Measurements from ENCODE around the gene PLXNA2. TPM values are rescaled to one million over a fixed set of nuclear protein-coding genes. Genes with fewer than 3 reads are reported as not detected.

The PLXNA2 gene
- total and polyA plus RNA-seq, 7 donors: 4.4 to 33.6 (median 20.8) TPM

DNA sequence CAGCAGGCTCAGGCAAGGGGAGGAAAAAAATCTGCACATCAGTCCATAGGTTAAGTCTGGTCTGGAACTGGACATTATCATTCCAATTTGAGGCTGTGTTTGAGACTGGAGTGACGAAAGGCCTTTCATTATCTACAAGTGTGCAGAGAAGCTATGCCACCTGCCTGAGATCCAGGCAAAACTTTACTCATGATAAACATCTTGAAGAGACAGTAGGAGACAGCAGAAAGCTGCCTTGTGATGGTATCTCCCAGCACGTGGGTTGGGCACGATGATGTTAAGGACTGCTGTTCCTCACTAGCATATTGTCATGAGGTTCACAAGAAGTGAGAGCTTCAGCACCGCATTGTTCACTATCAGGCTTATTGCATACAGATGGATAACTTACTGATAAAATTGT lies 126.4 kb downstream of the PLXNA2 start:
- Histone ChIP-seq H3K9me3 (no peaks in the 10 kb centered on the region), H3K4me3 (no peak overlapping the region), H3K27ac (no peak overlapping the region), H3K36me3 (ENCODE audit: insufficient read depth in 1 of 2, low read depth in 1 of 2) (no peaks in the 10 kb centered on the region), H3K4me1 (peaks cover 25% of the 10 kb centered on the region), H3K27me3 (ENCODE audit: insufficient read depth in 3 of 3, low read length in 2 of 3) (no peaks in the 10 kb centered on the region)
- 60 to 80% (median 63%) methylated on average over 4 of the region's 4 CpGs for WGBS, 3 donors
- TF ChIP-seq, protein P1, sequence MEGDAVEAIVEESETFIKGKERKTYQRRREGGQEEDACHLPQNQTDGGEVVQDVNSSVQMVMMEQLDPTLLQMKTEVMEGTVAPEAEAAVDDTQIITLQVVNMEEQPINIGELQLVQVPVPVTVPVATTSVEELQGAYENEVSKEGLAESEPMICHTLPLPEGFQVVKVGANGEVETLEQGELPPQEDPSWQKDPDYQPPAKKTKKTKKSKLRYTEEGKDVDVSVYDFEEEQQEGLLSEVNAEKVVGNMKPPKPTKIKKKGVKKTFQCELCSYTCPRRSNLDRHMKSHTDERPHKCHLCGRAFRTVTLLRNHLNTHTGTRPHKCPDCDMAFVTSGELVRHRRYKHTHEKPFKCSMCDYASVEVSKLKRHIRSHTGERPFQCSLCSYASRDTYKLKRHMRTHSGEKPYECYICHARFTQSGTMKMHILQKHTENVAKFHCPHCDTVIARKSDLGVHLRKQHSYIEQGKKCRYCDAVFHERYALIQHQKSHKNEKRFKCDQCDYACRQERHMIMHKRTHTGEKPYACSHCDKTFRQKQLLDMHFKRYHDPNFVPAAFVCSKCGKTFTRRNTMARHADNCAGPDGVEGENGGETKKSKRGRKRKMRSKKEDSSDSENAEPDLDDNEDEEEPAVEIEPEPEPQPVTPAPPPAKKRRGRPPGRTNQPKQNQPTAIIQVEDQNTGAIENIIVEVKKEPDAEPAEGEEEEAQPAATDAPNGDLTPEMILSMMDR (IDR thresholded peaks at IDR 0.05): no peak
- DNase-seq (no peak), ATAC-seq (no peak)
- intact Hi-C loops (cut with DNase I): no loop called here

DNA sequence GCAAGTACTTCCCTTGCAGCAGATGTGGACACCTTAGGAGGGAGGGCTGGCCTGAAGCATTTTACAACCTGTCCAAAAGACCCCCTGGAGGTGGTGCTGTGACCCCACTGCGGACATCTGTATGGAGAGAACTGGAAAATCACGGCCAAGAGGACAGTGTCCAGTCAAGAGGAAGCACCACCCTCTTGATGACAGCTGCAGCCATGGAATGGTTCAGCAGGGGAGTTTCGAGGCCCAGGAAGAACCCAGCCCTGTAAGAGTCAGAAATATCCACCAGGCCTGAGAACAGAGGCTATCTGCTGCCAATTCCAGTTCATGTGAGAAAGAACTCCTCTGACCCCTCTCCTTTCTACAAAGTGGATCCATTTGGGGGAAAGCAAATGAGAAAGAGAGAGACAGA lies 126.8 kb downstream of the PLXNA2 start:
- intact Hi-C loops (cut with DNase I): no loop called here
- H3K4me1 ChIP-seq: peaks cover 25% of the 10 kb centered on the region
- no peaks in the 10 kb centered on the region for H3K27me3 ChIP-seq (ENCODE audit: insufficient read depth in 3 of 3, low read length in 2 of 3)
- DNase-seq (no peak), ATAC-seq (peak; percentile 19 to 59 (median 43))
- H3K9me3 ChIP-seq: no peaks in the 10 kb centered on the region
- WGBS, 3 donors: 23 to 35% (median 33%) methylated on average over 3 of the region's 3 CpGs
- no peaks in the 10 kb centered on the region for H3K36me3 ChIP-seq (ENCODE audit: insufficient read depth in 1 of 2, low read depth in 1 of 2)
- H3K27ac ChIP-seq: no peak overlapping the region
- H3K4me3 ChIP-seq: no peak overlapping the region
- TF ChIP-seq, protein P1 (IDR thresholded peaks at IDR 0.05): no peak

DNA sequence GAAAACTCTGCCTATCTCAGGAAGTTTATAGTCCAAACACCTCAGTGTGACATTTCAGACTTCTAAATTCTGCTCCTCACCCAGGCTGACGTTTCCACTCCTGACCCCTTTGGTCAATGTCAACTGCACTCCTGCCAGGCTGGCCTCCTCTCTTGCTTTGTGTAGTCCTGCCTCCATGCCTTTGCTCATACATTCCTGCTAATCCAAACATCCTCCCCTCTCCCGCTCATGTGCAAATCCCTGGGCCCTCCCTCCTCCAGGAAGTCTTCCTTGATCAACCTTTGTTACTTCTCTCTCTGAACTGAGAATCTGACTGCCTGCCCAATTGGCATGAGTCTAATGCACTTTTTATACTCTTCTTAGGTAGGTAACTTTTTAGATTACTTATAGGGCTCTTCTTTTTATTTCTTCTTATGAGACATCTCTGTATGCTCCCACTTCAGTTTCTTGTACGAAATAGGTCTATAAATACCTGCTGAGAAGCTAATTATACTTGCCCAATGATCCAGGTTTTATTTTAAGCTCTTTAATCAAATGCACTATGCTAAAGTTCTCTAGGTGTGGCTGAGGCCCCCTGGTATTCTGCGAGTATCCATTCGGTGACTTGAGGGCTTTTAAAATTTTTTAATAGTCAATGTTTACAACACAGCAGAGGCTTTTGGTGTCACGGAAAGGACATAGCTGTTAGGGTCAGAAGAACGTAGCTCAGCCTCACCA lies 128.1 kb downstream of the PLXNA2 start:
- TF ChIP-seq, protein P1 (IDR thresholded peaks at IDR 0.05): no peak
- Histone ChIP-seq H3K27ac (peak overlapping the region; percentile 51), H3K4me1 (peaks cover 25% of the 10 kb centered on the region), H3K36me3 (ENCODE audit: insufficient read depth in 1 of 2, low read depth in 1 of 2) (no peaks in the 10 kb centered on the region), H3K9me3 (no peaks in the 10 kb centered on the region), H3K27me3 (ENCODE audit: insufficient read depth in 3 of 3, low read length in 2 of 3) (no peaks in the 10 kb centered on the region), H3K4me3 (no peak overlapping the region)
- intact Hi-C loops (cut with DNase I): no loop called here
- ATAC-seq (peak in 3 of 4 donors; percentile 71 to 80 (median 75)), DNase-seq (no peak)
- WGBS, 3 donors: 29 to 56% (median 34%) methylated on average over 7 of the region's 7 CpGs

DNA sequence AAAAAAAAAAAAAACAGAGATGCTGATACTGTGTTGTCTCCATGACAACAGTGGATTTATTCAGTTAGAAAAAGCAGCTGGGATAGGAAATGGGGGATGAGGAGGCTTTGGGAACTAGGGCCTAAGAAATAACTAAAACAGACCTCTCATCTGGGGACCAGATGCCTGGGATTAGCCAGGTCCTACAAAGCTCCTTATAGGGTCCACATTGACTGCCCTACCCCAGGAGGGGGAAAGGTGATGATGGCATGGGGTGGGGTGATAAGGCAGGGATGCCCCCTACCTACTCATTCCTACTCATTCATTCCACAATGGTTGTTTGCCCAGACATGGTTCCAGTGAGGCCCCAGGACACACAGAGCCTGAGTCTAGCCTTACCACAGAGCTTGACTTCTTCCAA lies 131.2 kb downstream of the PLXNA2 start:
- intact Hi-C loops (cut with DNase I): no loop called here
- DNase-seq (no peak), ATAC-seq (no peak)
- Histone ChIP-seq H3K4me3 (no peak overlapping the region), H3K9me3 (no peaks in the 10 kb centered on the region), H3K27ac (no peak overlapping the region), H3K36me3 (ENCODE audit: insufficient read depth in 1 of 2, low read depth in 1 of 2) (no peaks in the 10 kb centered on the region), H3K27me3 (ENCODE audit: insufficient read depth in 3 of 3, low read length in 2 of 3) (no peaks in the 10 kb centered on the region), H3K4me1 (peaks cover 49% of the 10 kb centered on the region)
- TF ChIP-seq, protein P1 (IDR thresholded peaks at IDR 0.05): no peak

DNA sequence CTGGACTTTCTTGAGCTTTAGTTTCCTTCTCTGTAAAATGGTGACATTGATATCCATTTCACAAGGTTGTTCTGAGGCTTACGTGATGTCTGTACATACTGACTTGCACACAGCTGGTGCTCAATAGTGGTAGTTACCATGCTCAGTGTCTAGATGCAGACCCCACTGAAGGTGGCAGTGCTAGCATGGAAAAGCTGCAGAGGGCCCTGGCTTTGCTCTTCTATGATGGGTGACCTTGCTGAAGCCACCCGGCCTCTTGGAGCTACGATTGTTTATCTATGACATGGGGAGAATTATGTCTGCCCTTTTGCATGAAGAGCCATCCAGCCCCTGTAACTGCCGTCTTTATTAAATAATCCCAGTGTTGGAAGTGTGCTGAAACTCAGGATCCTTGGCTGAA lies 131.8 kb downstream of the PLXNA2 start:
- TF ChIP-seq, protein P1 (IDR thresholded peaks at IDR 0.05): no peak
- Histone ChIP-seq H3K4me3 (no peak overlapping the region), H3K9me3 (no peaks in the 10 kb centered on the region), H3K27ac (no peak overlapping the region), H3K4me1 (peaks cover 47% of the 10 kb centered on the region), H3K36me3 (ENCODE audit: insufficient read depth in 1 of 2, low read depth in 1 of 2) (no peaks in the 10 kb centered on the region), H3K27me3 (ENCODE audit: insufficient read depth in 3 of 3, low read length in 2 of 3) (no peaks in the 10 kb centered on the region)
- intact Hi-C loops (cut with DNase I): no loop called here
- no peak for ATAC-seq
- DNase-seq: no peak
- 50 to 64% (median 64%) methylated on average over 4 of the region's 4 CpGs for WGBS, 3 donors

All from psoas muscle (tissue), 8 donors.